Measurements from ENCODE around the gene FBN2. TPM values are rescaled to one million over a fixed set of nuclear protein-coding genes. Genes with fewer than 3 reads are reported as not detected.

The FBN2 gene
- total RNA-seq, 4 donors from 2014 or later, result 0.57 to 4.4 (median 1.6) TPM

GRCh38 chr5:128358826-128359225, 179.2 kb downstream of the FBN2 start:
- Histone ChIP-seq H3K4me3 (no peak overlapping the region), H3K27me3 (no peaks in the 10 kb centered on the region), H3K9me3 (no peaks in the 10 kb centered on the region), H3K4me1 (no peaks in the 10 kb centered on the region), H3K36me3 (no peaks in the 10 kb centered on the region), H3K27ac (no peak overlapping the region)
- TF ChIP-seq POLR2A (IDR thresholded peaks at IDR 0.05) (no peak), CTCF (IDR thresholded peaks at IDR 0.05) (no peak)
- 92 to 96% methylated on average over 1 of the region's 1 CpG for WGBS, 2 donors
- DNase-seq, result no peak
- intact Hi-C loops (cut with DNase I), result no loop called here

GRCh38 chr5:128357226-128357625, 180.8 kb downstream of the FBN2 start:
- no peaks in the 10 kb centered on the region for H3K4me1 ChIP-seq
- no peaks in the 10 kb centered on the region for H3K27me3 ChIP-seq
- no peak for DNase-seq
- H3K9me3 ChIP-seq, result no peaks in the 10 kb centered on the region
- H3K4me3 ChIP-seq, result no peak overlapping the region
- intact Hi-C loops (cut with DNase I), result no loop called here
- no peak overlapping the region for H3K27ac ChIP-seq
- no peaks in the 10 kb centered on the region for H3K36me3 ChIP-seq
- WGBS, 2 donors, result 86 to 94% methylated on average over 3 of the region's 3 CpGs
- TF ChIP-seq POLR2A (IDR thresholded peaks at IDR 0.05) (no peak), CTCF (IDR thresholded peaks at IDR 0.05) (no peak)

- Histone ChIP-seq H3K9me3 (no peaks in the 10 kb centered on the region), H3K4me1 (no peaks in the 10 kb centered on the region), H3K27me3 (no peaks in the 10 kb centered on the region), H3K36me3 (no peaks in the 10 kb centered on the region), H3K4me3 (no peak overlapping the region), H3K27ac (no peak overlapping the region)
- TF ChIP-seq POLR2A (IDR thresholded peaks at IDR 0.05) (no peak), CTCF (IDR thresholded peaks at IDR 0.05) (no peak)
- 56 to 78% methylated on average over 2 to 3 of the region's 3 CpGs for WGBS, 2 donors
- intact Hi-C loops (cut with DNase I), result no loop called here
- no peak for DNase-seq
Measured at GRCh38 chr5:128355961-128356360, 182.1 kb downstream of the FBN2 start.

- H3K9me3 ChIP-seq, result no peaks in the 10 kb centered on the region
- H3K4me3 ChIP-seq, result no peak overlapping the region
- intact Hi-C loops (cut with DNase I), result no loop called here
- H3K27ac ChIP-seq, result no peak overlapping the region
- H3K36me3 ChIP-seq, result no peaks in the 10 kb centered on the region
- H3K4me1 ChIP-seq, result peaks cover 0 to 10% (median 0%) of the 10 kb centered on the region in 3 donors
- DNase-seq, result no peak
- WGBS, 2 donors, result 78 to 86% methylated on average over 3 of the region's 3 CpGs
- H3K27me3 ChIP-seq, result no peaks in the 10 kb centered on the region
- TF ChIP-seq CTCF (IDR thresholded peaks at IDR 0.05) (no peak), POLR2A (IDR thresholded peaks at IDR 0.05) (no peak)
Measured at GRCh38 chr5:128353441-128354107, 184.5 kb downstream of the FBN2 start.

GRCh38 chr5:128350705-128351104, 187.3 kb downstream of the FBN2 start:
- Histone ChIP-seq H3K27ac (no peak overlapping the region), H3K27me3 (no peaks in the 10 kb centered on the region), H3K4me1 (peaks cover 0 to 10% (median 0%) of the 10 kb centered on the region in 3 donors), H3K36me3 (no peaks in the 10 kb centered on the region), H3K4me3 (no peak overlapping the region), H3K9me3 (no peaks in the 10 kb centered on the region)
- no peak for DNase-seq
- WGBS, 2 donors, result 75 to 97% methylated on average over 5 of the region's 5 CpGs
- intact Hi-C loops (cut with DNase I), result no loop called here
- TF ChIP-seq POLR2A (IDR thresholded peaks at IDR 0.05), result no peak
- TF ChIP-seq CTCF (IDR thresholded peaks at IDR 0.05), result no peak
